Liver (tissue), 9 donors: ENCODE measurements around the gene TECRL. TPM values are rescaled to one million over a fixed set of nuclear protein-coding genes. Genes with fewer than 3 reads are reported as not detected.

Source experiments
- DNase-seq: peaks from one replicate; pipeline ENCODE4 v3.0.0-alpha.2; 2017; ENCODE audit warnings: low spot score
- H3K27ac ChIP-seq, 2 donors: one replicate each; pipeline ENCODE4 v1.7.0; 2013; ENCODE audit warnings: inconsistent platforms in 2 of 2, low read length in 2 of 2, control low read depth in 1 of 2, low read depth in 1 of 2, mild to moderate bottlenecking in 1 of 2
- H3K27me3 ChIP-seq, 4 donors: one replicate each; pipeline versions ENCODE4 v1.6.1 to v1.7.0; 2013; ENCODE audit warnings: low read length in 3 of 4, inconsistent platforms in 1 of 4, mild to moderate bottlenecking in 1 of 4, moderate library complexity in 1 of 4; ENCODE audit not compliant: control insufficient read depth in 4 of 4, insufficient read depth in 4 of 4
- H3K36me3 ChIP-seq, 4 donors: one replicate each; pipeline versions ENCODE4 v1.6.1 to v1.7.0; 2013; ENCODE audit warnings: low read length in 3 of 4, mild to moderate bottlenecking in 3 of 4, low read depth in 1 of 4, moderate library complexity in 1 of 4; ENCODE audit not compliant: control insufficient read depth in 4 of 4, insufficient read depth in 3 of 4
- H3K4me1 ChIP-seq, 4 donors: one replicate each; pipeline versions ENCODE4 v1.6.1 to v1.7.0; 2013; ENCODE audit warnings: low read length in 3 of 4, mild to moderate bottlenecking in 3 of 4, moderate library complexity in 1 of 4; ENCODE audit not compliant: control insufficient read depth in 4 of 4, insufficient read depth in 4 of 4
- H3K4me3 ChIP-seq, 3 donors: one replicate each; pipeline versions ENCODE4 v1.6.1 to v1.7.0; 2013; ENCODE audit warnings: low read length in 3 of 3, control low read depth in 1 of 3, low read depth in 1 of 3, mild to moderate bottlenecking in 1 of 3
- H3K9ac ChIP-seq, 2 donors: one replicate each; pipeline ENCODE4 v1.7.0; 2013; ENCODE audit warnings: low read length in 2 of 2, mild to moderate bottlenecking in 2 of 2, moderate library complexity in 2 of 2, control low read depth in 1 of 2, low read depth in 1 of 2
- H3K9me3 ChIP-seq, 4 donors: one replicate each; pipeline versions ENCODE4 v1.6.1 to v1.7.0; 2013; ENCODE audit warnings: low read length in 3 of 4; ENCODE audit not compliant: control insufficient read depth in 4 of 4
- EGR1 ChIP-seq, 2 donors: IDR thresholded peaks; 2 replicates each; pipeline ENCODE4 v1.6.1; 2016 to 2018; ENCODE audit warnings: antibody characterized with exemption in 2 of 2, low read depth in 2 of 2
- FOXA1 ChIP-seq: IDR thresholded peaks from 2 replicates; pipeline ENCODE4 v1.6.1; 2016; ENCODE audit warnings: antibody characterized with exemption
- HNF4G ChIP-seq: IDR thresholded peaks from 2 replicates; pipeline ENCODE4 v1.6.1; 2016; ENCODE audit warnings: antibody characterized with exemption
- JUND ChIP-seq, 2 donors: IDR thresholded peaks; 2 replicates each; pipeline ENCODE4 v1.6.1; 2016; ENCODE audit warnings: antibody characterized with exemption in 2 of 2
- RXRA ChIP-seq, 2 donors: IDR thresholded peaks; 2 replicates each; pipeline ENCODE4 v1.6.1; 2017 to 2018; ENCODE audit warnings: antibody characterized with exemption in 2 of 2, mild to moderate bottlenecking in 1 of 2
- SP1 ChIP-seq: IDR thresholded peaks from 2 replicates; pipeline ENCODE4 v1.6.1; 2018; ENCODE audit warnings: antibody characterized with exemption, mild to moderate bottlenecking
- WGBS: extraction: QIAGEN DNeasy Blood & Tissue Kit; methylation state at CpG from one replicate; pipeline ENCODE4 v1.1.7; 2013; 5-methylcytosine and 5-hydroxymethylcytosine counted together
- polyA plus RNA-seq, 2 donors: library from polyadenylated mRNA; stranded (reverse) in 1 of 2; unstranded in 1 of 2; fragments of 200-250 nt in 1 of 2; fragments of >200 nt in 1 of 2; fragmentation: Nextera tagmentation in 1 of 2; extraction: Ambion mirVana in 1 of 2; gene quantifications; one replicate each; pipeline versions ENCODE4 v1.2.1 to v1.2.3, GENCODE V29; 2013 to 2015
- total RNA-seq, 2 donors: library from RNA; depleted of rRNA; stranded (reverse); fragments of >200 nt; gene quantifications; one replicate each; pipeline ENCODE4 v1.2.3, GENCODE V29; 2014
- TF ChIP-seq, protein P1 (sequence below): IDR thresholded peaks from 2 replicates; pipeline ENCODE4 v1.6.1; 2016; ENCODE audit warnings: antibody characterized with exemption, mild to moderate bottlenecking
- TF ChIP-seq, protein P2 (sequence below): fragments of 150-350 bp; IDR thresholded peaks from 2 replicates; pipeline ENCODE4 v1.5.1; 2017; ENCODE audit warnings: improper control_type of control experiment, low read depth, low read length; ENCODE audit not compliant: missing input control
- TF ChIP-seq, protein P3 (sequence below): IDR thresholded peaks from 2 replicates; pipeline ENCODE4 v1.6.1; 2016; ENCODE audit warnings: antibody characterized with exemption
- donor health status: healthy.
- donor health status: healthy.
- donor health status: healthy.
- donor health status: healthy.
- donor health status: healthy.

Gene TECRL
- total and polyA plus RNA-seq, 4 donors, result not detected

DNA sequence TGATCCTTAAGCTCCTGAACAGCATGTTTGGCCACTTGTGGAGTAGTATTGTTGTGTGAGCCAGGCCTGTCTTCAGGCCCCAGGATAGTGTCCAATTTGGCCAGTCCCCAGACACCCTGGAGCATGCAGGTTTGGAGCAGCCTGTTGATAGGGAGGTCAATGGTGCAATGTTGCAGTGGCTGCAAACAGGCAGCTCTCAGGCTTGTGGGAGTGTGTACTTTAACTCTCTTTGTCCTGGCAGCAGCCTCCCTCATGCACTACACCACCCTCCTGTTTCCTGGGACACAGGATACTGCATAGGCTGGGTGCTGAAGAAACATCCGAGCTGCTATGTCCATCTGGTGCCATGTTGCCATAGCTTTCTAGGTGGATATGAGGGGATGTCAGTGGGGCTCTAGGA, 24.0 kb downstream of the TECRL start:
- no peaks in the 10 kb centered on the region for H3K4me1 ChIP-seq
- H3K27me3 ChIP-seq, result no peaks in the 10 kb centered on the region
- WGBS, result 73% methylated on average over 1 of the region's 1 CpG
- no peak overlapping the region for H3K9ac ChIP-seq
- TF ChIP-seq, protein P1, sequence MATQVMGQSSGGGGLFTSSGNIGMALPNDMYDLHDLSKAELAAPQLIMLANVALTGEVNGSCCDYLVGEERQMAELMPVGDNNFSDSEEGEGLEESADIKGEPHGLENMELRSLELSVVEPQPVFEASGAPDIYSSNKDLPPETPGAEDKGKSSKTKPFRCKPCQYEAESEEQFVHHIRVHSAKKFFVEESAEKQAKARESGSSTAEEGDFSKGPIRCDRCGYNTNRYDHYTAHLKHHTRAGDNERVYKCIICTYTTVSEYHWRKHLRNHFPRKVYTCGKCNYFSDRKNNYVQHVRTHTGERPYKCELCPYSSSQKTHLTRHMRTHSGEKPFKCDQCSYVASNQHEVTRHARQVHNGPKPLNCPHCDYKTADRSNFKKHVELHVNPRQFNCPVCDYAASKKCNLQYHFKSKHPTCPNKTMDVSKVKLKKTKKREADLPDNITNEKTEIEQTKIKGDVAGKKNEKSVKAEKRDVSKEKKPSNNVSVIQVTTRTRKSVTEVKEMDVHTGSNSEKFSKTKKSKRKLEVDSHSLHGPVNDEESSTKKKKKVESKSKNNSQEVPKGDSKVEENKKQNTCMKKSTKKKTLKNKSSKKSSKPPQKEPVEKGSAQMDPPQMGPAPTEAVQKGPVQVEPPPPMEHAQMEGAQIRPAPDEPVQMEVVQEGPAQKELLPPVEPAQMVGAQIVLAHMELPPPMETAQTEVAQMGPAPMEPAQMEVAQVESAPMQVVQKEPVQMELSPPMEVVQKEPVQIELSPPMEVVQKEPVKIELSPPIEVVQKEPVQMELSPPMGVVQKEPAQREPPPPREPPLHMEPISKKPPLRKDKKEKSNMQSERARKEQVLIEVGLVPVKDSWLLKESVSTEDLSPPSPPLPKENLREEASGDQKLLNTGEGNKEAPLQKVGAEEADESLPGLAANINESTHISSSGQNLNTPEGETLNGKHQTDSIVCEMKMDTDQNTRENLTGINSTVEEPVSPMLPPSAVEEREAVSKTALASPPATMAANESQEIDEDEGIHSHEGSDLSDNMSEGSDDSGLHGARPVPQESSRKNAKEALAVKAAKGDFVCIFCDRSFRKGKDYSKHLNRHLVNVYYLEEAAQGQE, result no peak
- H3K4me3 ChIP-seq, result no peak overlapping the region
- DNase-seq, result no peak
- no peaks in the 10 kb centered on the region for H3K9me3 ChIP-seq
- H3K36me3 ChIP-seq, result no peaks in the 10 kb centered on the region
- no peak overlapping the region for H3K27ac ChIP-seq

DNA sequence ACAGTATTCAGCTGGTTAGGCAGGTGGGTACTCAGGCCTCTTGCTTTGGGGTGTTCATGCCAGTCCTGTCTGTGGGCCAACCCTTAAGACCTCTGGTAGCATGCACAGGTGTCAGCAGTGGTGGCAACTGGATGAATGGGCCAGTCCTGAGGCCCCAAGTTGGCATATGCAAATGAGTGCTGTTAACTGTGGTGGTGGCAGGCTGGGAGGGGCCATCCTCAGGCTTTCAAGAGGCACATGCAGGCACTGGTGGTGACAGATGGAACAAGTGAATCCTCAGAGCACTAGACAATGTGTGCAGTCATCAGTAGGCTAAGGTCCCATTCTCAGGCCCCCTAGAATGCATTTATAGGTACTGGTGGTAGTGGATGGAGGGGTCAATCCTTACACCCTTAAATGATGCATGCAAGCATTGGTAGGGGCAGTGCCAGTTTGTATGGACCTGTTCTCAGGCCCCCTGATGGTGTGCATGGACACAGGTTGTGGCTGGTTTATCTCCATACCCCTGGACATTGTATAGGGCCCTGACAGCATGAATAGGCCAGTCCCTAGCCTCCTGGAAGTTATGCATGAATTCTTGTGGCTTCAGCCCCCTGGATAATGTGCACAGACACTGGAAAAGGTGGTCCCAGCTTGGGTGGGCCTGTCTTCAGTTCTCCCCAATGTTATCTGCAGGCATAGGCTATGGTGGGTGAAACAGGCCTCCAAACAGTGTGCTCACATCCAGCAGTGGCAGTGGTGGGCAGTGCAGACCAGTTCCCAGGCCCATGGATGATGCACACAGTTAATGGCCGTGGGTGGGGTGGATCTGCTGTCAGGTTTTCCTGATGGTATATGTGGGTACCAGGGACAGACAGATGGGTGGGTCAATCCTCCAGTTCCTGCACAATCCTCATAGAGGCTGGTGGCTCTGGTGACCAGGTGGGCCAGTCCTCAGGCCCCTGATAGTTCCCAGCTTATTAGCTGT, 24.7 kb downstream of the TECRL start:
- Histone ChIP-seq H3K27ac (no peak overlapping the region), H3K4me1 (no peaks in the 10 kb centered on the region), H3K27me3 (no peaks in the 10 kb centered on the region), H3K4me3 (no peak overlapping the region), H3K9ac (no peak overlapping the region), H3K36me3 (no peaks in the 10 kb centered on the region), H3K9me3 (no peaks in the 10 kb centered on the region)
- TF ChIP-seq, protein P1, result no peak
- TF ChIP-seq HNF4G, result no peak
- no peak for TF ChIP-seq JUND (IDR thresholded peaks at IDR 0.05)
- TF ChIP-seq, protein P2, sequence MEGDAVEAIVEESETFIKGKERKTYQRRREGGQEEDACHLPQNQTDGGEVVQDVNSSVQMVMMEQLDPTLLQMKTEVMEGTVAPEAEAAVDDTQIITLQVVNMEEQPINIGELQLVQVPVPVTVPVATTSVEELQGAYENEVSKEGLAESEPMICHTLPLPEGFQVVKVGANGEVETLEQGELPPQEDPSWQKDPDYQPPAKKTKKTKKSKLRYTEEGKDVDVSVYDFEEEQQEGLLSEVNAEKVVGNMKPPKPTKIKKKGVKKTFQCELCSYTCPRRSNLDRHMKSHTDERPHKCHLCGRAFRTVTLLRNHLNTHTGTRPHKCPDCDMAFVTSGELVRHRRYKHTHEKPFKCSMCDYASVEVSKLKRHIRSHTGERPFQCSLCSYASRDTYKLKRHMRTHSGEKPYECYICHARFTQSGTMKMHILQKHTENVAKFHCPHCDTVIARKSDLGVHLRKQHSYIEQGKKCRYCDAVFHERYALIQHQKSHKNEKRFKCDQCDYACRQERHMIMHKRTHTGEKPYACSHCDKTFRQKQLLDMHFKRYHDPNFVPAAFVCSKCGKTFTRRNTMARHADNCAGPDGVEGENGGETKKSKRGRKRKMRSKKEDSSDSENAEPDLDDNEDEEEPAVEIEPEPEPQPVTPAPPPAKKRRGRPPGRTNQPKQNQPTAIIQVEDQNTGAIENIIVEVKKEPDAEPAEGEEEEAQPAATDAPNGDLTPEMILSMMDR, result no peak
- TF ChIP-seq, protein P3, sequence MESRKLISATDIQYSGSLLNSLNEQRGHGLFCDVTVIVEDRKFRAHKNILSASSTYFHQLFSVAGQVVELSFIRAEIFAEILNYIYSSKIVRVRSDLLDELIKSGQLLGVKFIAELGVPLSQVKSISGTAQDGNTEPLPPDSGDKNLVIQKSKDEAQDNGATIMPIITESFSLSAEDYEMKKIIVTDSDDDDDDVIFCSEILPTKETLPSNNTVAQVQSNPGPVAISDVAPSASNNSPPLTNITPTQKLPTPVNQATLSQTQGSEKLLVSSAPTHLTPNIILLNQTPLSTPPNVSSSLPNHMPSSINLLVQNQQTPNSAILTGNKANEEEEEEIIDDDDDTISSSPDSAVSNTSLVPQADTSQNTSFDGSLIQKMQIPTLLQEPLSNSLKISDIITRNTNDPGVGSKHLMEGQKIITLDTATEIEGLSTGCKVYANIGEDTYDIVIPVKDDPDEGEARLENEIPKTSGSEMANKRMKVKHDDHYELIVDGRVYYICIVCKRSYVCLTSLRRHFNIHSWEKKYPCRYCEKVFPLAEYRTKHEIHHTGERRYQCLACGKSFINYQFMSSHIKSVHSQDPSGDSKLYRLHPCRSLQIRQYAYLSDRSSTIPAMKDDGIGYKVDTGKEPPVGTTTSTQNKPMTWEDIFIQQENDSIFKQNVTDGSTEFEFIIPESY, result no peak
- no peak for TF ChIP-seq SP1
- TF ChIP-seq FOXA1, result no peak
- no peak for TF ChIP-seq RXRA (IDR thresholded peaks at IDR 0.05)
- no peak for TF ChIP-seq EGR1 (IDR thresholded peaks at IDR 0.05; ENCODE audit: low read depth in 2 of 2)
- 59% methylated on average over 1 of the region's 1 CpG for WGBS
- no peak for DNase-seq
